ENCODE results near the gene ZNF496.

The ZNF496 gene

GRCh38 chr1:247328311-247328710 lies 3.4 kb downstream of the ZNF496 start:
- no peak for DNase-seq (ENCODE audit: low read depth in 3 of 3)

- no peak for DNase-seq (ENCODE audit: low read depth in 3 of 3)
These were observed 5.1 kb downstream of the ZNF496 start for GRCh38 chr1:247326411-247327130.

GRCh38 chr1:247324923-247325322 lies 6.7 kb downstream of the ZNF496 start:
- DNase-seq (ENCODE audit: low read depth in 3 of 3), result no peak

DNA sequence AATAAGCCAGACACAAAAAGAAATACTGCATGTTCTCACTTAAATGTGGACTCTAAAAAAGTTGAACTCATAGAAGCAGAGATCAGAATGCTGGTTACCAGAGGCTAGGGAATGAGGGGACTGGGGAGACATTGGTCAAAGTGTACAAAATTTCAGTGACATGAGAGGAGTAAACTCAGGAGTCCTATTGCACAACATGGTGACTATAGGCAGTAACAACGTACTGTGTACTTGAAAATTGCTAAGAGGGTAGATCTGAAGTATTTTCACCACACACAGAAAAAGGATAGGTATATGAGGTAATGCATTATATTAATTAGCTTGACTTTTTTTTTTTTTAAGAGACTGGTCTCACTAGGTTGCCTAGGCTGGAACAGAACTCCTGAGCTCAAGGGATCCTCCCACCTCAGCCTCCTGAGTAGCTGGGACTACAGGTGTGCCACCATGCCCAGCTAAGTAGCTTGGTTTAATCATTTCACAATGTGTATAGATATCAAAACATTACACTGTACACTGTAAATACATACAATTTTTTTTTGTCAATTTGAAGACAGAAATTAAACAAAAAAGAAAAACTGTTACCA lies 7.4 kb downstream of the ZNF496 start:
- no peak for DNase-seq (ENCODE audit: low read depth in 3 of 3)

DNA sequence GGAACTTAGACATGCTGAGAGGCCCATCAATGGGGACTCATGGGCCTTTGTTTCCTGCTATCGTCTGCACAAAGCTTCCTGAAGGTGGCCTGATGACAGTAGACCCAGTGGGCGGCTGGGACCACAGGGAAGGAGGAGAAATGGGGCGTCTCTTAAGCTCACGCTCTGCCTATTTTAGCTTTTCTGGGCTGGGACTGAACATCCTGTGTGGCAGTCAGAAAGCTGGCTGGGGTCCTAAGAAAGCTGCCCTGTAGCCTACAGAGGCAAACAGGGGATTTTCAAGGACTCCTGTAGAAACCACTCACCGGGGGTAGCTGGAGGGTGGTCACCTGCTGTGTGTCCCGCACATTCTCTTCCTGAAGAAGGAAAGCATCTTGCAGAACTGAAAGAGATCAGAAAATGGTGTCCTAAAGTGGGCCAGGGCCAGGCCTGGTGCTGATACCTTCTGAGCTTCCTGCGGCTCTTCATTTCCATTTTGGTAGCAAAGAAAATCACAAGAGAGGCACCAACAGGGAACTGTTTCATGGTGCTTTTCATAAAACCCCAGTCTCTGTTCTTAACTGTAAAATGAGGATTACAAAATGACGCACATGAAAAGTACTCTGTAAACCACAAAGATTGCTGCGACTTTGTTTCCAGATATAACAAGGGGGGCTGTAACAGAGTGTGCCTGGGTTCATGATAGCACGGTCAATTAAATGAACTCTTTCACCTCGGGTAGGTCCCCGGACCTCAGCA lies 8.6 kb downstream of the ZNF496 start:
- DNase-seq (ENCODE audit: low read depth in 3 of 3), result no peak

- DNase-seq (ENCODE audit: low read depth in 3 of 3), result no peak
These were observed 9.2 kb downstream of the ZNF496 start for GRCh38 chr1:247322442-247322841.

GRCh38 chr1:247317702-247318101 lies 14.0 kb downstream of the ZNF496 start:
- no peak for DNase-seq (ENCODE audit: low read depth in 3 of 3)

- DNase-seq (ENCODE audit: low read depth in 3 of 3), result no peak
These were observed 15.0 kb downstream of the ZNF496 start for GRCh38 chr1:247316590-247317197.

GRCh38 chr1:247304031-247304430 lies 27.6 kb downstream of the ZNF496 start:
- no peak for DNase-seq (ENCODE audit: low read depth in 3 of 3)

DNA sequence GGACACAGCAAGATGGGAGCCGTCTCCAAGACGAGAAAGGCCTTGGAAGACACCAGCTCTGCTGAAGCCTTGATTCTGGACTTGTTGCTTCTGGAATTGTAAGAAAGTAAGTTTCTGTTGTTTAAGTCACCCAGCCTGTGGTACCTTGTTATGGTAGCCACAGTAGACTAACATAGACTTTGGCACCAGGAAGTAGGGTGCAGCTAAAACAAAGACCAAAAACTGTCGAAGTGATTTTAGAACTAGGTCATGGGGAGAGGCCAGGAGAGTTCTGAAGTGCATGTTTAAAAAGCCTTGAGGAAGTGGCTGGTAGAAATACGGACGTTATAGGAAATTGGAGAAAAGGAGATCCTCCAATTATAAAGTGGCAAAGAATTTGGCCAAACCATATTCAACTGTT lies 28.5 kb downstream of the ZNF496 start:
- no peak for DNase-seq (ENCODE audit: low read depth in 3 of 3)

- no peak for DNase-seq (ENCODE audit: low read depth in 3 of 3)
These were observed 30.5 kb downstream of the ZNF496 start for GRCh38 chr1:247301176-247301540.

- no peak for DNase-seq (ENCODE audit: low read depth in 3 of 3)
These were observed 31.0 kb downstream of the ZNF496 start for GRCh38 chr1:247300491-247301175.

DNA sequence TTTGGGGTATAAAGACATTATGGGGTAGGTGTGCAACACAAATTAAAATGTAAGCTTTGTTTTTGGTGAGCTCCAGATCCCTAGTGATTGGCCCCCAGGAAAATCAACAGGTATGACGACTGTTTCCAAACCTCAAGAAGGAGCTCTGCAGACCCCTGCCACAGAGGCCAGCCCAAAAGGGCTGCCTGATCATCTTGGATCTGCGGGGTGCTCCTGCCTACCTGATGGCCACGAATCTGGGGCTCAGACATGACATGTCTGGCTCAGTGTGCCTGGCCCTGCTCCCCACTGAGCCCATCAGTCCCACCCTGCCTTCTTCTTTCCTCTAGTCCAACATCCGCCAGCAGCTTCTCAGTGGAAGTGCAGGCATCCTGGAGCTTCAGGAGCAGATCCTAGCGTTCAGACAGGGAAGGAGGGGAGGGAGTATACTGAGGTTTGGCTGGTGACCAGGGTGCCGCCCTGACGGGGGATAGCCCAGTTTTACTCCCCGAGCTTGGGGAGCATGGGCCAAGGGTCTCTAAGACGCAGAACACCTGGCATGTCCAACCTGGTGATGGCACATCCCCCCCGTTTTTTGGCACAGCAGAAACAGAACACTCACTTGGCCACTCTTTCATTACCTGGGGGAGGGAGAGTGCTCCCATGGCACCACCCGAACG lies 31.8 kb downstream of the ZNF496 start:
- no peak for DNase-seq (ENCODE audit: low read depth in 3 of 3)

DNA sequence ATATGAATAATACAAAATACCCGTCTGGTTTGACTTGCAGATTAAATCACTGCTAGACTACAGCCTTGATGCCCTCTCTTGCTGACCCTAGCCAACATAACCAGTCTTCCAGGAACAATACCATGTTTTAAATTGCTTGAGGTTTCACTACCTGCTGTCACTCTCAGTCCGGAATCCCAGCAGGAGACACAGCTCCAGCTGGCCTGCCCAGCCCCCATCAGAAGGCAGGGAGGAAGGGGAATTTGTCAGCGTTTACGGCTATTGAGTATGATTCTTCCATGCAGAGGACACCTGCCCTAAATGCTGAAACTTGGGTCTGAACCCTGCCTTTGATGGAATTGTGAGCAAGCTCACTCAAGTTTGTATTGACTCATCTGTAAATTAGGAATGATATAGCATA lies 33.0 kb downstream of the ZNF496 start:
- no peak for DNase-seq (ENCODE audit: low read depth in 3 of 3)

DNA sequence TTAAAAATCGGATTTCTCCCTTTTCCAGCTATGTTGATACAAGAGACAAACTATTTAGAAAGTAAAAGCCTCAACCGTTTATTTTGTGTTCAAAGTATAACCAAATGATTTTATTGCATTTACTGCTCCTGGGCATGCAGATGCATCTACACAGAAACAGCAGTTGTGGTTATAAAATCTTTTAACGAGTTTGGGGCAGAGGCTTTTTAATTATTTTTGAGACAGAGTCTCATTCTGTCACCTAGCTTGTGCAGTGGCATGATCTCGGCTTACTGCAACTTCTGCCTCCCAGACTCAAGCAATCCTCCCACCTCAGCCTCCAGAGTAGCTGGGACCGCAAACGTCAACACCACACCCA lies 33.6 kb downstream of the ZNF496 start:
- no peak for DNase-seq (ENCODE audit: low read depth in 3 of 3)

GRCh38 chr1:247297263-247298123 lies 34.2 kb downstream of the ZNF496 start:
- no peak for DNase-seq (ENCODE audit: low read depth in 3 of 3)

DNA sequence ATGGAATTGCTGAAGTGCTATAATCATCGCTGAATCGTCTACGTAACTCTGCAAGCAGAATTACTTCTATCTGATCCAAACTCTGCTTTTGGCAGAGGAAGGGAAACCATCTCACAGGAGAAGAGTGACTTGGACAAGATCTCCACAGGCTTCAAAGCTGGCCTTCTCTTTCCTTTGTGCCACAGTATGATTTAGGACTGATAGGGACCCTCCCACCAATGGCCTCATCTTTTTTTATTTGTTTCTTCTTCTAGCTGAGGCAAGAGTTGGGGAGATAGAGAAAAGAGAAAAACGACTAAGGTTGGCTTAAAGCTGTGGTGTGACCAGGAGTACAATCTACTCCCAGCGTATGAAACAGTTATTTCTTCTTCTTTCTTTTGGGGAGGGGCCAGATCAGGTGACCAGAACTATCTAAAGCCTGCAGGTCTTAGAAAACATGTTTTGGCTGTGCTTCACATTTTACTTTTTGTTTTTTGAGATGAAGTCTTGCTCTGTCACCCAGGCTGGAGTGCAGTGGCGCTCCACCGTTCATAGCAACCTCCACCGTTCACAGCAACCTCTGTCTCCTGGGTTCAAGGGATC lies 35.0 kb downstream of the ZNF496 start:
- no peak for DNase-seq (ENCODE audit: low read depth in 3 of 3)

DNA sequence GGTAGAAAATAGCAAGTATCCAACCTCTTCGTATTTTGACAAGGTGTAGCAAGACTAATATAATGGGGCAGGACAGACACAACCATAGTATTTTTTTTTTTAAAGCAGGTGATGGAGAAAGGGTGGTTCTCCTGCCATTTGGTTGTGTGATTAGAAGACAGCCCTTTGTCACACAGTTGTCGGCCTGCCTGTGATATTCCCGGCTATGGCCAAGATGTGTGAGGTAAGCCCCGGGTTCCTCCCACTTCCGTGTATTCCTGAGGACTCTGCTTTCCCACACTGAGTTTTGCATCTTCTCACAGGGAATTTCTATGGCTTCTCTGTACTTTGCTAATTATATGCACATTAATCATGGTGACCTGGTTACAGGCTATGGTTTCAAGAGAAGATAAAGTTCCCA lies 35.9 kb downstream of the ZNF496 start:
- DNase-seq (ENCODE audit: low read depth in 3 of 3), result no peak

GRCh38 chr1:247295274-247295684 lies 36.4 kb downstream of the ZNF496 start:
- no peak for DNase-seq (ENCODE audit: low read depth in 3 of 3)

GRCh38 chr1:247294282-247294681 lies 37.4 kb downstream of the ZNF496 start:
- DNase-seq (ENCODE audit: low read depth in 3 of 3), result no peak
